Activated CD4-positive, CD25-positive, alpha-beta regulatory T cell treated with anti-CD3 and anti-CD28 coated beads, Interleukin-2, amount 50 U/mL, for 16 hours (primary cell): Measurements from ENCODE around the gene RSPH10B2.
A peak's percentile ranks its signal among the peaks of the same experiment; 100 is the strongest.
"Not testable (repeated sequence)": the region's sequence is repeated elsewhere in the genome, so short reads cannot be mapped to it uniquely, and the experiment has no call there.

Source experiments
- DNase-seq: peaks from one replicate; pipeline ENCODE4 v3.0.0-alpha.2; 2020; ENCODE audit warnings: low read depth, low spot score

RSPH10B2 gene

DNA sequence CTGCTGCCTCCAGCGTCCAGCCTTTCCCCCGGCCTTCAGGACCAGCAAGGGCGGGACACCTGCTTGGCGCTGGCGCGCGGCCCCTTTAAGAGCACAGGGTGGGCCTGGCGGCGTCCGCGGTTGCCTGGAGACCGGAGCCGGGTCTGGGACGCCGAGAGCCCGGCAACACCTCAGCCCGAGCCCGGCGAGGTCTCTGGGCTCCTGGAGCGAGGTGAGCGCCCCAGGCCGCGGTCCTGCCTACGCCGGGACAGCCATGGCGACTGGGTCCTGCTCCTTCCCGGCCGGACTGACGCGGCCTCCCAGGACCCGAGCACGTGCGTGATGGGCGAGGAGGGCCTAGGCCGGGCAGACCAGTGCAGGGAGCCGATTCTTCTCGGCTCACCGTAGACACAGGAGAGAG, at the start of gene RSPH10B2:
Gene RSPH10B2 (plus strand): TSS at position 140 of the 400 bp plus-strand sequence. CDS start 3,575 bp downstream, outside the sequence.
- DNase-seq = not testable (repeated sequence)

DNA sequence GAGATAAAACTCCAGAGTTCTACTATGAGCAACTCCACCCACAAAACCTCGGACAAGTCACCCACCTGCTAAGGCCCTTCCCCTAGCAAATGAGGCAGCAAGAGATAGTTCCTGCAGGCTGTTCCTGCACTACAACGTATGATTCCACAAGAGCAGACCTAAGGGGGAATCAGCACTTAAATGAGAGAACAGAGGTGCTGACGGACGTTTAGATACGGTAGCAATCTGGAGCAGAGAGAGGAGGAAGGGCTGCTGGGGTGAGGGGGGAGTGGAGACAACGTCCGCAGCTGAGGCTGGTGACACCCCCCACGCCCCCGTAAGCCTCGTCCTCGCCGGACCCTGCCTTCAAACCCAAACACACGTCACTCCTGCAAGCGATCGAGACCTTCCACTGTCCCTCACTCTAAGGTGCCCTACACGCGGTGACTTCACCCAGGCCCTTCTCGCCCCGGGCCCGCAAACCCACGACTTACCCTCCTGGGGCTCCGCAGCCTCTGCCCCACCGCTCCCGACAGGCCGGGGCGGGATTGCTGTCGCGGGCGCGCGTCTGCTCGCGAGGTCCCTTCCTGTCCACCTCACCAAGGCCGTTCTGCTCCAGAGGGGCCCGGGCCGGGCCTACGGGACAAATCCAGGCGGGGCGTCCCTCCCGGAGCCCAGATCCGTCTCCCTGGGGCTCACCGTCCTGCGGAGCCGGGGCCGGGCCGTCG, 47.8 kb upstream of the RSPH10B2 start:
- DNase-seq = no peak

DNA sequence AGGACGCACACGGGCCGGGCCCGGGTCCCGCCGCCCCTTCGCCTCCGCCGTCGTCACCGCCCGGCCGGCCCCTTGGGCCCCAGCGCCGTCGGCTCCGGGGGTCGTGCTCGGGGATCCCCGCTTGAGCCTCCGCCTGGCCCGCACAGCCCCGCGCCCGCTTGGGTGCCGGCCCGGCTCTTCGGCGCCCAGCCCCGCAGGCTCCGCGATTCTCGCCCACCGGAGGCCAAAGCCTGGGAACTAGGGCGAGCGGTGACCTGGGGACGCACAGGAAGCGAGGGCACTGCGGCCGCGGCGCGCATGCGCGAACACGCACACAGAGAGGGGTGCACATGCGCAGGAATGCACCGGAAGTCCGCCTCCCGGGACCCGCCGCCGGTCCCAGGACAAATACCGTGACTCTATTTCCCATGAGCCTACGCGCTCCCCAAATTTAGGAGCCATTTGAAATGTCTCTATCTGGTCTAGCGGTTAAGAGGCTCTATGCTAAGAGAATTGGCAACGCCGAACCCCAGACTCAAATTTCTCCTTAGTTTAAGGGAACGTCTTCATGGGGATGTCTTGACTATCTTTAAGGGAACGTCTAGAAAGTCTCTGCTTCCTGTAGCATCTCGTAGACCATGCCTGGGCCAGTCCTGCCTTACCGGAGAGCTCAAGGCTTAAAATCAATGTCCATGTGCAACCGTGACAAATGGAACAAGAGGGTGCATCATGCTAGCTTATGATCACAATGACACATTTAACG, 47.1 kb upstream of the RSPH10B2 start, which contains the start of gene ZNF12:
Gene ZNF12 (minus strand): TSS at position 282 of the 742 bp plus-strand sequence. CDS start 1,774 bp downstream, outside the sequence.
- peak; percentile 86 for DNase-seq

DNA sequence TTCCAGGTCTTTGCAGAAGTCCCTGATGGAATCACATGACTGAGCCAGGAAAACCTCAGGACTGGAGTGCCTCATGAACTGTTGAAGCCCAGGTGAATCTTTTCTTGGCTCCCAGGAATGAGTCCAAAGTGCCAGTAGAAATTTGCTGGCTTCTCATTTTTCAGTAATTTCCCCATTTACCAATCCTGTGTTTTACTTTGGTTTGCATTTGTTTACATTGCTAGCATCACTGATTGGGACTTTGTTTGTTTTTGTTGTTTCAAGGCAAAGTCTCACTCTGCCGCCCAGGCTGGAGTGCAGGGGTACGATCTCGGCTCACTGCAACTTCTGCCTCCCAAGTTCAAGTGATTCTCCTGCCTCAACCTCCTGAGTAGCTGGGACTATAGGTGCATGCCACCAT, 45.6 kb upstream of the RSPH10B2 start:
- no peak for DNase-seq

DNA sequence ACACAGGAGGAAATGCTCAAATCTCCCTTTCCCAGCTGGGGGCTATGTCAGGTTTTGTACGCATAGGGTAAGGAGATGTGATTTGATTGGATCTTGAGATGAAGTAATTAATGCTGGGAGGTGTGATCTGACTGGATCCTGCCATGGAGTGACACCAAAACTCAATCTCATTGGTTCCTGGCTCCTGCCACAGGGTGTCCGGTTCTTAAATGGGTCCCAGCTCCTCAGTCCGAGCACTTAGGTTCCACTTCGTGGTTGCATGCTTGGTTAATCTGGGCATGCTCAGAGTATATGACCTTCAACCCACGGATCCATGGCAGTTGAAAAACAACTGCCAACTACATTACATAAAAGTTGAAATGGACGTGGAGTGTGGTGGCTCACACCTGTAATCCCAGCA, 44.1 kb upstream of the RSPH10B2 start:
- DNase-seq = no peak

DNA sequence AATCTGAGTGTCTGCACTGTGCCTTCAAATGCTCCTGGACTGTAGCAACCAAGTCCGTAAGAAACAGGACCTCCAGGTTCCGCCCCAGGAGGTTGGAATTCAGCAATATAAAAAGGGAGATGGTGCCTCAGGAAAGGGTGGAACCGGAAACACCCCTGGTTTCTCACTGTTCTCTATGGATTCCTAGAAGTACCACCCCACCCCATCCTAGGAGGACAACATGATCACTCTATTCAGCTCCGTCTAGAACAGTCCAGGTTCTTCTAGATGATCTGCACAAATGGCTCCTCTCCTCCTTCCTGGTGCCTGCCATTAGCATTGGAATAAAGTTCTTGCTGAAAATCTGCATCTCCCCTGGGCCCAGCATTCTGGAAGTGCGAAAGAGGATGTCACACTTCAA, 39.5 kb upstream of the RSPH10B2 start:
- DNase-seq = no peak

DNA sequence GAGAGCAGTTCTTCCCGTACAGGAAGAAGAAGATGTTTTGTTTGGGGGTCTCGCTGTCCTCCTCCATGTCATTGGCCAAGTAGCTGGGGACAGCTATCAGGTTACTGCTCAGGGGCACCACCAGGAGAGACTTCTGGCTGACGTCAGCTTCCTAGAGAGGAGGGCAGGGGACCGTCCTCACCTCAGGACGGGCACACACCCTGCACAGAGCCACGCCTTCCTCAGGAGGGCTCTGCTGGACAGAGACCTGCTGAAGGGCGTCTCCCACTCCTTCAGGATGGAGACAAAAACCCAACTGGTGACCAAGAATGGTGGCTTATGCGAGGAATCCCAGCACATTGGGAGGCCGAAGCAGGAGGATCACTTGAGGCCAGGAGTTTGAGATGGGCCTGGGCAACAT, 38.0 kb upstream of the RSPH10B2 start:
- not testable (repeated sequence) for DNase-seq

DNA sequence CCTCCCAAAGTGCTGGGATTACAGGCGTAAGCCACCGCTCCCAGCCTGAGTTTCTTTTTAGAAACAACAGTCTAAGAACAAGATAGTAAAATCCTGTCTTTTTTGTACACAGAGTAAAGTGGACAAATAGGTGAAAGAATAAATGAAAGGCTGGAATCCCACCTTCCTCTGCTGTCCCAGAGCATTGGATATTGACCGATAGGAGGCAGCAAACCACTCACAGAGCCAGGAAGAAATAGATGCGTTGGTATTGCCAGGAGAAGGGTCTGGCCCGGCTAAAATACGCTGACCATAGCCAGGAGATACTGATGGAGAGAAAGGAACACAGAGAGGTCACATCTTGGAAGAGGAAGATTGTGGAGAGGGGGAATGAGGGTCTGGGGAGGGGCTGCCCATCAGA, 35.8 kb upstream of the RSPH10B2 start:
- DNase-seq = no peak

DNA sequence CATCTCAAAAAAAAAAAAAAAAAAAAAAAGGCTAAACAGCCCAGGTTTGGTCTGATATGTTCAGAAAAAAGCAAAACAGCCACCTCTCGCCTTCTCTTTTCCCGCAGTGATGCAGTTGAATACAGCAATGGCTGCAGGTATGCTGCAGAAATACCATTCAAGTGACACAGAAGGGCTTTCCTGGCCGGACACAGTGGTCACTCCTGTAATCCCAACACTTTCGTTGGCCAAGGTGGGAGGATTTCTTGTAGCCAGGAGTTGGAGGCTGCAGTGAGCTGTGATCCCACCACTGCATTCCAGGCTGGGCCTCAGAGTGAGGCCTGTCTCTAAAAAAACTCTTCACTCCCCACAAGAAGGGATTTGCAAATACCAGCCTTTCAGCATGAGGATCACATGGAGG, 29.6 kb upstream of the RSPH10B2 start:
- not testable (repeated sequence) for DNase-seq

DNA sequence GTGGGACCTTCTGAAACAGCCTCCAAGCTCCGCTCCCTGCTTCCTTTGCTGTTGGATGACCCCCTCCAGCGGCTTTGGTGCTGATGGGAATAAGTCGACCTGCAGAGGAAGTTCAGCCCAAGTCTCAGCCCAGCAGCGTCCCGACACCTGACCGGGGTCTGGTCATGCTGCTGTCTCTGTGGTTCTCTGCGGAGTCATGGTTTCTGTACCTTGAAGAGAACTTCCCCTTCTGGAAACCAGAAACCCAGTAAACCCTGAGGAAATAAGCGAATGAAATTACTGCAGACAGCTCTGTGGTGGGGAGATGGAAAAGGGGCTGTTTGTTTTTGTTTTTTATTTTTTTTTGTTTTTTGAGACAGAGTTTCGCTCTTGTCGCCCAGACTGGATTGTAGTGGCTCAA, 28.9 kb upstream of the RSPH10B2 start:
- no peak for DNase-seq

DNA sequence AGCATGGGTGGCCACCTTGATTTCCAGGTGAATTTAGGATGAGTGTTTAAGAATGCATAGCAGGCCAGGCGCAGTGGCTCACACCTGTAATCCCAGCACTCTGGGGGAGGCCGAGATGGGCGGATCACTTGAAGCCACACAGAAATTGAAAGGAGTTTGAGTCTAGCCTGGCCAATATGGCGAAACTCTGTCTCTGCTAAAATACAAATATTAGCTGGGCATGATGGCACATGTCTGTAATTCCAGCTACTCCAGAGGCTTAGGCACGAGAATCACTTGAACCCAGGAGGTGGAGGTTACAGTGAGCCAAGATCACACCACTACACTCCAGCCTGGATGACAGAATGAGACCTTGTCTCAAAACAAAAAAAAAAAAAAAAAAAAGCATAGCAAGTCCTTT, 27.6 kb upstream of the RSPH10B2 start:
- DNase-seq = not testable (repeated sequence)

DNA sequence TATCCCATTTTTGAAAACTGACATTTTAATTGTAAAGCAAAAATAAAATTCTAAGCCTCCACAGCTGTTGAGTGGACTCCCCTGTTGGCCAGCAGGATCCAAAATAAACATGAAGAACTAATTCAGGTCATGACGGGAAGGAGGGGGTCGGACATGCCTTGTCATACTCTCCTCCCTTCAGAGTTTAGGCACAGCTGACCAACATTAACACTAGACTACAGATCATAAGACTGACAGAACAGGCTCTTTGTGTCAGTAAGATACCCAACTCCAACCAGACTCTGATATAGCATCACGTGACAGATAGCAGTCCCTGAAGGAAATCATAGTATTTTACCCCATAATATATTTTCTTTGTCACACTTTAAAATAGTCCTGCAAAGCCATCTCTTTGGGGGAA, 26.2 kb upstream of the RSPH10B2 start:
- DNase-seq = no peak

DNA sequence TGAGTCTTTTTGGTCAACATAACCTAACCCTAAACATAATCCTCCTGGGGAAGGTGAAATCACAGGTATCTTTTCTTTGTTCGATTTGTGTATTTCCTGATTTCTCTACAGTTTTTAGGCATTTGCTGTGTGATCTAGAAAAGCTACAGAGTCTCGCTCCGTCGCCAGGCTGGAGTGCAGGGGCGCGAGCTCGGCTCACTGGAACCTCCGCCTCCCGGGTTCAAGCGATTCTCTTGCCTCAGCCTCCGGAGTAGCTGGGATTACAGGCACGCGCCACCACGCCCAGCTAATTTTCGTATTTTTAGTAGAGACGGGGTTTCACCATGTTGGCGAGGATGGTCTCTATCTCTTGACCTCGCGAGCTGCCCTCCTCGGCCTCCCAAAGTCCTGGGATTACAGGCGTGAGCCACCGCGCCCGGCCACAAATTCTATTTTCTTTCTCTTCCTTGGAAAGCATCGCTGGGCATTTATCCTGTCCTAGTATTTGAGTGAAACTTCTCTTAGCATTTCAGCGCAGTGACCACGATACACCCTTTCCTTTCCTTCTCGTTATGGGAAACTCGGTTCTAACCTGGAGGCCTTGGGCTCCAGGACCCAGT, 24.9 kb upstream of the RSPH10B2 start:
- not testable (repeated sequence) for DNase-seq

DNA sequence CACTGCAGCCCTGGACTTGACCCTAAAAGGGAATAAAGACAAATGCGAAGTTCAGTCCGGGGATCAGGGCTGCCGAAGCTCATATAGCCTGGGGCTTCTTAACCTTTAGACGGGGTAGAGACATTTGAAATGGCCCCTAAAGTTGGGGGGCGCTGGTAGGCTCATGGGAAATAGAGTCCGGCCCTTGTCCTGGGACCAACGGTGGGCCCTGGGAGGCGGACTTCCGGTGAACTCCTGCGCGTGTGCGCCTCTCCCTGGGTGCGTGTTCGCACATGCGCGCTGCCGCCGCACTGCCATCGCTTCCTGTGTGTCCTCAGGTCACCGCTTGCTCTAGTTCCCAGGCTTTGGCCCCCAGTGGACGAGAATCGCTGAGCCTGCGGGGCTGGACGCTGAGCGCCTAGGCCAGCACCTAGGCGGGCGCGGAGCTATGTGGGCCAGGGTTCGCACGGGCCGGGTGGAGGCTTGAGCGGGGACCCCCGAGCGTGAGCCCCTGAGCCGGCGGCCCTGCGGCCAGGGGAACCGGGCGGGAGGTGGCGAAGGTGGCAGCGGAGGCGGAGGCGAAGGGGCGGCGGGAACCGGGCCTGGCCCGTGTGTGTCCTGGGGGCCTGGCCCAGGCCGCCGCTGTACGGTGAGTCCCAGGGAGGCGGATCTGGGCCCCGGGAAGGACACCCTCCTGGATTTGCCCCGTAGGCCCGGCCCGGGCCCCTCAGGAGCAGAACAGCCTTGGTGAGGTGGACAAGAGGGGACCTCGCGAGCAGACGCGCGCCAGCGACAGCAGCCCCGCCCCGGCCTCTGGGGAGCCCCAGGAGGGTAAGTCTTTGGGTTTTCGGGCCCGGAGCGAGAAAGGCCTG, 24.2 kb upstream of the RSPH10B2 start:
- peak; percentile 64 for DNase-seq

DNA sequence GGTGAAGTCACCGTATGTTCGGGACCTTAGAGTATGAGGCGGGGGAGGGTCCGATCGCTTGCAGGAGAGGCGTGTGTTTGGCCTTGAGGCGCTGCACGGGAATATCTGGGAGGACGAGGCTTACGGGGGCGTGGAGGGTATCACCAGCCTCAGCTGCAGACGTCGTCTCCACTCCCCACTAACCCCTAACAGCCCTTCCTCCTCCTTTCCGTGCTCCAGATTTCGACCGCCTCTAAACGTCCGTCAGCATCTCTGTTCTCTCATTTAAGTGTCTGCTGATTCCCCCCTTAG, 23.6 kb upstream of the RSPH10B2 start:
- peak; percentile 1 for DNase-seq

DNA sequence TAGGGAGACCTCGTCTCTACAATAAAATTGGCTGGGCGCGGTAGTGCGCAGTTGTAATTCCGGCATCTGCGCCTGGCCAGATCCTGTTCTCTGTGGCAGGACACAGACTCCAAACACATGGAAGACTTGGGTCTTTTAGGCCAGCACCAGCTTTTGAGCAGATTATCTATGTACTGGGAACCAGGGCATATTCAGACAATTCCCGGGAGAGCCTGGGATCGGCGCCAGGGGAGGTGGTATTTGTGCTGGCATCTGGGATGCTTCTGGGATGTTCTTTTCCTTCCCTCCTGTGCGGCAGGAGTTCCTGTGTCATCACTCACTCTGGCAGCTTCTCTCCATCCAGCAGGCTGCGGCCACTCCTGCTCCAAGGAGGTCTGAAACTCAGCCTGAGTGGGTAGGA, 15.5 kb upstream of the RSPH10B2 start:
- not testable (repeated sequence) for DNase-seq

DNA sequence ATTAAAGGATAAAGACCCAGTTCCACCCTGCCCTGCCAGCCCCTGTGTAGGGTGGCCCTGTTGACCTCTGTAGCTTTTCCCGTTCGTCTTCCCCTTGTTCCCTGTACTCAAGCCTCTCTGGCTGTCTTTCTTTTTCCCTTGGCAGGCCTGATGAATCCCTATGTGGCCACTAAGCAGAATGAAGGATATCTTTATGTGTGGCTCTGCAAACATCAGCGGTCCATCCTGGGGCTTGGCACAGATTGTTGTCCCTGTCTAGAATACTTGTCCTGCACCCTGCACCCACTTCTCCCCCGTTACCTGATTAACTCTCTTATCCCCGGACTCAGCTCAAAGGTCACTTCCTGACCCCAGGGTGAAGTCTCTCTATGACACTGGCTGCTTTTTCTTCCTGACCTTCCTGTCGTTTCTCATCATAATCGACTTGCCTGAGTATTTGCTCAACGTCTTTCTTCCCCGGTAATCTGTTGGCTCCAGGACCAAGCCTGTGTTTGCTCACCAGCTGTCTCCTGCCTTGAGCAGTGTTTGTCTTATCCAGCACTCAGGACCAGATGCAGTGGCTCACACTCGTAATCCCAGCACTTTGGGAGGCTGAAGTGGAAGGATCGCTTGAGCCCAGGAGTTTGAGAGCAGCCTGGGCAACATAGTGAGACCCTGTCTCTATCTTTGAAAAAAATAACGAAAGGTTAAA, 9.3 kb upstream of the RSPH10B2 start:
- not testable (repeated sequence) for DNase-seq

DNA sequence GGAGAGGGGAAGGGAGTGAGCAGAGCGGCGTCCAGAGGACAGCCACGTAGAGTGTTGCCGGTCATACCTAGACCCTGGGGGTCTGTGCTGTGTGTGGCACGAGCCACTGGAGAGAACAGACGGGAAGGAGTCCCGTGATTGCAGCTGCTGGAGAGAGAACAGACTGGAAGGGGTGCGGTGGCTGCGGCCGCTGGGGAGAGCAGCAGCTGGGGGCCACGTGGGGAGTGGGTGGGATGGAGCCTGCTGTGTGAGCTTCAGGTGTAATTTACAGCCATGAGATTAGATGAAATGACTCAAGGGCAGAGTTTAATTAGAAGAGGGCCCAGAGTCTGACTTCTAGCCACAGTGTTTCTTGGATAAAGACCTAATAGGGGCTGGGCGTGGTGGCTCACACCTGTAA, 4.6 kb upstream of the RSPH10B2 start:
- not testable (repeated sequence) for DNase-seq

DNA sequence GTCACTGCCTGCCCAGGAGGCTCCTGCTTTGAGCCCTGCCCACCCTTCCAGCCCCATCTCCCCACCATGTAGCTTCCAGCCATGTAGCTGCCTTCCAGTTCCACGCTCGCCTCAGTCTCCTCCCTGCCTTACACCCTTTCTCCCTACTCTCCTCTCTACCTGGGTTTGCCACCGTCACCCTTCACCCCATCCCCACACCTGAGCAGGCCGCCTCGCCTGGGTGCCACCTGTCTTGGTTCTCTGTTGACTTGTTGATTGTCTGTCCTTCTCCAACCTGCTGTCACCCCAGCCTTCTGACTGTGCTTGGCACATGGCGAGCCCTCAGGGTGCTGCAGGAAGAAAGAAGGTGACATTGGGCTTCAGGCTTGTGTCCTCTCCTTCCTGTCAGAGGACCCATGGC, 3.7 kb upstream of the RSPH10B2 start:
- not testable (repeated sequence) for DNase-seq

DNA sequence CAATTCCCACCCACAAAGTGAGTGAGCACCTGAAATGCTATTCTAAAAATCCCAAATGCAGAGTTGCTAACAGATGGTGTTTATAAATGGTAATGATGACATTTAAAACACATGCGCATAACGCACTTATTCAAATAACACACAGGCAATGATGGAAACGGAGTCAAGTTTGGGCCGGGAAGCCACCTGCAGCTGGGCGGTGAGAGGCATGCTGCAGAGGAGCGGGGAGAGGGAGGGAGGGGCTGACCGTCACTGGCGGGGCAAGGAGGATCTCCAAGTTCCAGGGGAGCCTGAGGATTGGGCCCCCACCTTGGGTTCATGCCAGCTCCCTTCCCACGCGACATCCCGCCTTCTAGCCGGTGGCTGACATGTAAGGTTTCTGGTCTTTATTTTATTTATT, 7.3 kb downstream of the RSPH10B2 start:
- DNase-seq = not testable (repeated sequence)

DNA sequence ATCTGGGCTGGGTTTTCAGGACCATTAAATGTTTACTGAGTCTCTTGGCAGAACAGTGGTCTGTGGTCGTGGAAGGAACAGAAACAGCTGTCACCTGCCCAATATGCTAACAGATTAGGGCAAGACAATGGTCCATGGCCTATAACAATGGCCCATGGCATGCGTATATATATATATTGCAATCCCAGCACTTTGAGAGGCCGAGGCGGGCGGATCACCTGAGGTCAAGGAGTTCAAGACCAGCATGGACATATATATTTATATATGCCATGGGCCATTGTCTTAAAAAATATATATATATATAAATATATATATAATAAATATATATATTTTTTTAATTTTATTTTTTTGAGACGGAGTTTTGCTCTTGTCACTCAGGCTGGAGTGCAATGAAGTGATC, 27.7 kb downstream of the RSPH10B2 start:
- not testable (repeated sequence) for DNase-seq
